GM18868 (cell line): ENCODE results near the gene FCAR.
"Not testable (repeated sequence)": the region's sequence is repeated elsewhere in the genome, so short reads cannot be mapped to it uniquely, and the experiment has no call there.

Experiments
- ATAC-seq: cut with Tn5 transposase; IDR thresholded peaks from one replicate; pipeline ENCODE4 v1.9.1; 2021; ENCODE audit warnings: mild to moderate bottlenecking, moderate library complexity; ENCODE audit not compliant: unreplicated experiment

The FCAR gene

GRCh38 chr19:54893406-54893805 is 19.4 kb downstream of the FCAR start:
- ATAC-seq, result no peak

GRCh38 chr19:54894106-54894505 is 20.1 kb downstream of the FCAR start:
- ATAC-seq, result not testable (repeated sequence)

- ATAC-seq, result no peak
Observed at GRCh38 chr19:54896036-54896435, 22.0 kb downstream of the FCAR start.

- ATAC-seq, result not testable (repeated sequence)
Observed at GRCh38 chr19:54898685-54899084, 24.6 kb downstream of the FCAR start.

- ATAC-seq, result not testable (repeated sequence)
Observed at GRCh38 chr19:54899646-54900045, 25.6 kb downstream of the FCAR start.

- not testable (repeated sequence) for ATAC-seq
Observed at GRCh38 chr19:54901153-54901552, 27.1 kb downstream of the FCAR start.

- ATAC-seq, result no peak
Observed at GRCh38 chr19:54902061-54902460, 28.0 kb downstream of the FCAR start.

- ATAC-seq, result no peak
Observed at GRCh38 chr19:54903303-54903702, 29.3 kb downstream of the FCAR start.

GRCh38 chr19:54904261-54904660 is 30.2 kb downstream of the FCAR start:
- not testable (repeated sequence) for ATAC-seq

- no peak for ATAC-seq
Observed at GRCh38 chr19:54905421-54905802, 31.4 kb downstream of the FCAR start.

GRCh38 chr19:54905803-54906511 is 31.9 kb downstream of the FCAR start, which contains the start of gene NCR1:
NCR1 (plus strand) TSS chr19:54906148; CDS start chr19:54906188, 40 bp downstream.
- ATAC-seq, result no peak

- no peak for ATAC-seq
Observed at GRCh38 chr19:54906819-54907218, 32.8 kb downstream of the FCAR start.

- not testable (repeated sequence) for ATAC-seq
Observed at GRCh38 chr19:54907899-54908298, 33.9 kb downstream of the FCAR start.

- no peak for ATAC-seq
Observed at GRCh38 chr19:54916822-54917221, 42.8 kb downstream of the FCAR start.

GRCh38 chr19:54918499-54918898 is 44.5 kb downstream of the FCAR start:
- ATAC-seq, result no peak

- ATAC-seq, result not testable (repeated sequence)
Observed at GRCh38 chr19:54919646-54920563, 45.9 kb downstream of the FCAR start.

GRCh38 chr19:54921082-54921481 is 47.0 kb downstream of the FCAR start:
- no peak for ATAC-seq

GRCh38 chr19:54923276-54923675 is 49.2 kb downstream of the FCAR start:
- no peak for ATAC-seq

- no peak for ATAC-seq
Observed at GRCh38 chr19:54928299-54928698, 54.3 kb downstream of the FCAR start.

GRCh38 chr19:54937926-54938325 is 63.9 kb downstream of the FCAR start:
- ATAC-seq, result no peak

GRCh38 chr19:54938906-54939305 is 64.9 kb downstream of the FCAR start:
- ATAC-seq, result no peak

GRCh38 chr19:54939538-54939937 is 65.5 kb downstream of the FCAR start:
- not testable (repeated sequence) for ATAC-seq
